Measurements from ENCODE around the gene HOXA13. TPM values are rescaled to one million over a fixed set of nuclear protein-coding genes. Genes with fewer than 3 reads are reported as not detected.
A peak's percentile ranks its signal among the peaks of the same experiment; 100 is the strongest.

HOXA13 gene
- total RNA-seq, 2 donors from 2014 or later: 0.14 TPM; not detected in 1

DNA sequence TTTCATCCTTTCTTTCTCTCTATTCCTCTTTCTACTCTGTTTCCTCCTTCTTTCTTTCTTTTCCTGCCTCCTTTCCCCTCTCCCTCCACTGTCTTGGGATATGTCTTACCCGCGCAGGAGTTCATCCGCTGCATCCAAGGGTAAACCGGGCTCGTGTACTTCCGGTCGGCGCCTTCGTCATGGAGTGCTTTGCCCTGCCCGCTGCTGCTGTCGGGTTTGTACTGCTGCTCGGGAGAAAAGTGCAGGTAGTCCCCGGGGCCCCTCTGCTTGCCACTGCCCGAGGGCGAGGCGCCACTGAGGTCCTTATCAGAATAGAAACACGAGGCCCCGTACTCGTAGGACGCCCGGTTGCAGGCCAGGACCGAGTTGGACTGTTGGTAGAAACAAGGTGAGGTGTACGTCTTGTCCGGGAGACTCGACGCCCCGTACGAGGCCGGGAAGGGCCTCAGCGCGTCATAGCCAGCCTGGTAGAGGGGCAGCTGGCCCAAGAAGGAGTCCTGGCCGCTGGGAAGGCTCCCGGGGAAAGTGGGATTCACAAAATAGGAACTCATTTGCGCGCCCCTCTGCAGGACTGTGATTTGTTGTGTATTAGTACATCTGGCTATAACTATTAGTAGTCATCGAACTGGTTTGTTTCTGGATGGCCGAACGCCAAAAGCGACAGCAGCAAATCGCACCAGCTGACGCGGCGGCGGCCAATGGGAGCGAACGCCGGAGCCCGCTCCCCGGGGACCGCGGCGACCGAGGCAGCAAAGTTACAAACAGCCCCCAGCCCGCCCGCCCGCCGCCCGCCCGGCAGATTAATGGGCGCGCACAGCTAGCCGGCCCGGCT lies 52.5 kb downstream of the HOXA13 start, which contains the start of gene HOXA6:
HOXA6 (minus strand) TSS at position 576 of the 832 bp plus-strand sequence; CDS start at position 551, 25 bp downstream.
- Histone ChIP-seq H3K4me3 (peak within 1 kb of the TSS; percentile 71), H3K36me3 (peaks cover 8% of the 10 kb centered on the region), H3K27me3 (replicated peaks; ENCODE audit: insufficient read depth) (no peaks in the 10 kb centered on the region), H3K27ac (peak within 1 kb of the TSS; percentile 64 to 89), H3K4me1 (ENCODE audit: control insufficient read depth in 1 of 2, low read depth in 2 of 2) (peaks cover 5 to 40% of the 10 kb centered on the region in 2 donors), H3K9me3 (no peaks in the 10 kb centered on the region)
- DNase-seq (ENCODE audit: low spot score): no peak
- TF ChIP-seq, protein P1, sequence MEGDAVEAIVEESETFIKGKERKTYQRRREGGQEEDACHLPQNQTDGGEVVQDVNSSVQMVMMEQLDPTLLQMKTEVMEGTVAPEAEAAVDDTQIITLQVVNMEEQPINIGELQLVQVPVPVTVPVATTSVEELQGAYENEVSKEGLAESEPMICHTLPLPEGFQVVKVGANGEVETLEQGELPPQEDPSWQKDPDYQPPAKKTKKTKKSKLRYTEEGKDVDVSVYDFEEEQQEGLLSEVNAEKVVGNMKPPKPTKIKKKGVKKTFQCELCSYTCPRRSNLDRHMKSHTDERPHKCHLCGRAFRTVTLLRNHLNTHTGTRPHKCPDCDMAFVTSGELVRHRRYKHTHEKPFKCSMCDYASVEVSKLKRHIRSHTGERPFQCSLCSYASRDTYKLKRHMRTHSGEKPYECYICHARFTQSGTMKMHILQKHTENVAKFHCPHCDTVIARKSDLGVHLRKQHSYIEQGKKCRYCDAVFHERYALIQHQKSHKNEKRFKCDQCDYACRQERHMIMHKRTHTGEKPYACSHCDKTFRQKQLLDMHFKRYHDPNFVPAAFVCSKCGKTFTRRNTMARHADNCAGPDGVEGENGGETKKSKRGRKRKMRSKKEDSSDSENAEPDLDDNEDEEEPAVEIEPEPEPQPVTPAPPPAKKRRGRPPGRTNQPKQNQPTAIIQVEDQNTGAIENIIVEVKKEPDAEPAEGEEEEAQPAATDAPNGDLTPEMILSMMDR (IDR thresholded peaks at IDR 0.05): no peak
- ATAC-seq (ENCODE audit: insufficient number of reproducible peaks, low FRiP score, low read depth): no peak

DNA sequence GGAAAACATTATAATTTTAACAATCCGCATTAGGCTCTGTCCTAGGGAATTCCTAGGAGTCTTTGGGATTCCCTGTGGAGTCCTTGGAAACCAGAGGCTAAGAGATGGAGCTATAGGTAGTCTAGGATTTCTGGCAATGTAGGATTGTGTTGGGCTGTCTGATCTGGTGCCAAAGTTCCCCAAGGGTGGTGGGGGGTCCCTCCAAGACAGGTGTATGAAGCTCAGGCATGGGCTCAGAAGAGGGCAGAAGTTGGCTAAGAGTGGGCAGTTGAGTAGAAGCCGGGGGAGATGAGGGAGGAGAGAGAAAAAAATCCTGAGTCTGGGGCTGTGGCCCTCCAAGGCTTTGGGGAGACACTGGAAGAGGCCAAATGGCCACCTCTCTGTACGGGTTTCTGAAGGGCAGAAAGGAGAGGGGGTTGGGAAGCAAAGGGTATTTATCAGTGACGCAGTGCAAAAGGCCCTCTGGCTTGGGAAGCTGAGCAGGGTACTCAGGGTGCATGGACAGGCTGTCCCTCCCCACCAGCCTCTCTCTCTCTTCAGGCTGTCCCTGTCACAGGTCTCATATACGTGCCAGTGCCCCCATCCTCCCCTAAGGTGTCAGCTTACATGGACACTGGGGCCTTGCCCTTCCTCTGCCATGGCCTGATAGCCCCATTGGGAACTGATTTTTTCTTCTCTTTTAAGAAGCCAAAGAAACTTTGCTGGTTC lies 53.2 kb downstream of the HOXA13 start:
- H3K27me3 ChIP-seq (replicated peaks; ENCODE audit: insufficient read depth): no peaks in the 10 kb centered on the region
- H3K9me3 ChIP-seq: no peaks in the 10 kb centered on the region
- TF ChIP-seq, protein P1 (IDR thresholded peaks at IDR 0.05): no peak
- H3K4me1 ChIP-seq (ENCODE audit: control insufficient read depth in 1 of 2, low read depth in 2 of 2): peaks cover 5 to 41% of the 10 kb centered on the region in 2 donors
- H3K4me3 ChIP-seq: peak overlapping the region; percentile 71
- ATAC-seq (ENCODE audit: insufficient number of reproducible peaks, low FRiP score, low read depth): no peak
- DNase-seq (ENCODE audit: low spot score): no peak
- peaks cover 8% of the 10 kb centered on the region for H3K36me3 ChIP-seq
- peak overlapping the region; percentile 64 to 89 for H3K27ac ChIP-seq

DNA sequence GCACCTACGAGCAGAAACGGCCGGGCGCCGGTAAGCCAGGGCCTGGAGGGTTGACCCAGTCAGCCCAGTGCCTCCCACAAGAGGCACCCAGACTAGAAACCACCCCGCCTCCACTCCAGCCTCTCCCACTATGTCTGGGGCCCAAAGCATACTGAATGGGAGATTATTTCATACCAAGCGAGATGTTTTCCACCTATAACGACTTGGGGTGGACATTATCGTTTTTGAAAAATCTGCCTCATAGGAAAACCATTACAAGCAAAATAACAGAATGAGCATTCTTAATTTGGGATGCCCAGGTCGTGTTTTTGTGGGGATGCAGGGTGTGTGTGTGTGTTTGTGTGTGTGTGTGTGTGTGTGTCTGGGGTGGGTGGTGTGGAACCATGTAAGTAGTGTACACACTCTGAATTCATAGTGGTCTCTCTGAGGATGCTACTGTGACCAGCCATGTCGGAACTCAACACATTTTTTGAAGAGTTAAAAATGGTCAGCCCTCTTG lies 53.9 kb downstream of the HOXA13 start:
- Histone ChIP-seq H3K36me3 (peaks cover 8% of the 10 kb centered on the region), H3K27me3 (replicated peaks; ENCODE audit: insufficient read depth) (no peaks in the 10 kb centered on the region), H3K9me3 (no peaks in the 10 kb centered on the region), H3K4me3 (no peak overlapping the region), H3K27ac (no peak overlapping the region), H3K4me1 (ENCODE audit: control insufficient read depth in 1 of 2, low read depth in 2 of 2) (peaks cover 5 to 46% of the 10 kb centered on the region in 2 donors)
- DNase-seq (ENCODE audit: low spot score) (no peak), ATAC-seq (ENCODE audit: insufficient number of reproducible peaks, low FRiP score, low read depth) (no peak)
- TF ChIP-seq, protein P1 (IDR thresholded peaks at IDR 0.05): no peak

DNA sequence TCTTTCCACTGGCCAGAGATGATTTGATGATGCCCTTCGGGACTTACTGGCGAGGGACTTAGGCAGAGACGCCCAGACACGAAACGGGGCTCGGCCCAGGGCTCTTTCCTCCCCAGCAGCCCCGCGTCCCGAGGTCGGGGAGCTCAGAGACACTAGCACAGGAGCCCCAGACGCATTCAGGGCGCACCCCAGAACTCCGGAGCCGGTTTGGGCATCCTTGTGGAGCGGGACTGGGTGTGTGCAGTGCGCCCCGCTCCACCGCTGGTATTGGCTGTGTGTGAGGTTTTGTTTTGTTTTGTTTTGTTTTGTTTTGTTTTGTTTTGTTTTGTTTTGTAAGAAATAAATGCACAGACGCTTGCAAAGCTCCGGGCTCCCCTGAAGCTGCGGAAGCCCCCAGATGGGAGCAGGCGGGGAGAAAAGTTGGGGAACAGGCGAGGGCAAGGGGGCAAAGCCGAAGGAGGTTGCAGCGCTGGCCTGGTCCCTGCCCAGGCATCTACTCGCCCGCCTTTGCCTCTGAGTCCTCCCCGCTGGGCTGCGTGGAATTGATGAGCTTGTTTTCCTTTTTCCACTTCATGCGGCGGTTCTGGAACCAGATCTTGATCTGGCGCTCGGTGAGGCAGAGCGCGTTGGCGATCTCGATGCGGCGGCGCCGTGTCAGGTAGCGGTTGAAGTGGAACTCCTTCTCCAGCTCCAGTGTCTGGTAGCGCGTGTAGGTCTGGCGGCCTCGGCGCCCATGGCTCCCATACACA lies 54.6 kb downstream of the HOXA13 start:
- no peaks in the 10 kb centered on the region for H3K27me3 ChIP-seq (replicated peaks; ENCODE audit: insufficient read depth)
- H3K4me1 ChIP-seq (ENCODE audit: control insufficient read depth in 1 of 2, low read depth in 2 of 2): peaks cover 5 to 48% of the 10 kb centered on the region in 2 donors

More for the DNA sequence above, 54.6 kb downstream of the HOXA13 start:
- Histone ChIP-seq H3K27ac (peak overlapping the region in 1 of 2 donors; percentile 54), H3K9me3 (no peaks in the 10 kb centered on the region), H3K4me3 (no peak overlapping the region), H3K36me3 (peaks cover 11% of the 10 kb centered on the region)
- DNase-seq (ENCODE audit: low spot score) (no peak), ATAC-seq (ENCODE audit: insufficient number of reproducible peaks, low FRiP score, low read depth) (no peak)
- TF ChIP-seq, protein P1 (IDR thresholded peaks at IDR 0.05): no peak

Data from thoracic aorta (tissue), 2 donors.